VCaP (cell line): ENCODE measurements around the gene PHF24.

Experiments used
- H3K27ac ChIP-seq: fragments of 450-650 bp; 2 replicates; pipeline ENCODE4 v1.5.1; 2017
- CTCF ChIP-seq: fragments of 450-650 bp; conservative IDR thresholded peaks from 2 replicates; pipeline ENCODE4 v1.5.1; 2017; ENCODE audit warnings: mild to moderate bottlenecking, moderate library complexity

Gene PHF24

GRCh38 chr9:34971146-34971811, 13.2 kb downstream of the PHF24 start:
- TF ChIP-seq CTCF, result no peak
- no peak overlapping the region for H3K27ac ChIP-seq

- no peak overlapping the region for H3K27ac ChIP-seq
Measured at GRCh38 chr9:34974664-34975063, 16.6 kb downstream of the PHF24 start.

GRCh38 chr9:34976441-34976840, 18.4 kb downstream of the PHF24 start:
- no peak for TF ChIP-seq CTCF
- H3K27ac ChIP-seq, result no peak overlapping the region

More at GRCh38 chr9:34974664-34975063, 16.6 kb downstream of the PHF24 start:
- no peak for TF ChIP-seq CTCF

- no peak for TF ChIP-seq CTCF
- no peak overlapping the region for H3K27ac ChIP-seq
Measured at GRCh38 chr9:34976992-34977391, 18.9 kb downstream of the PHF24 start.

GRCh38 chr9:34980181-34980761, 22.2 kb downstream of the PHF24 start:
- H3K27ac ChIP-seq, result no peak overlapping the region
- TF ChIP-seq CTCF, result no peak

GRCh38 chr9:34982361-34982760, 24.3 kb downstream of the PHF24 start:
- H3K27ac ChIP-seq, result no peak overlapping the region
- no peak for TF ChIP-seq CTCF

GRCh38 chr9:34983209-34983608, 25.1 kb downstream of the PHF24 start:
- H3K27ac ChIP-seq, result no peak overlapping the region
- TF ChIP-seq CTCF, result no peak
